OCI-LY7 (cell line): Measurements from ENCODE around the gene CSNK1E. TPM values are rescaled to one million over a fixed set of nuclear protein-coding genes. Genes with fewer than 3 reads are reported as not detected.
"Not testable (repeated sequence)": the region's sequence is repeated elsewhere in the genome, so short reads cannot be mapped to it uniquely, and the experiment has no call there.

Source experiments
- BruUV-seq: library from RNA; stranded (reverse); fragments of 400-500 nt; replicated peaks from 2 replicates; lab custom pipeline; 2021; lab: Mats Ljungman, UMichigan
- CTCF ChIA-PET: fragments of 300-600 bp; sonication (Branson Sonifier 250); formaldehyde crosslinking; loops from one replicate; lab custom pipeline; 2022; ENCODE audit warnings: antibody characterized with exemption; ENCODE audit not compliant: unreplicated experiment; lab: Charles Lee
- POLR2A ChIA-PET: fragments of 300-600 bp; sonication (Branson Sonifier 250); formaldehyde crosslinking; loops from one replicate; lab custom pipeline; 2022; ENCODE audit warnings: antibody characterized with exemption; lab: Charles Lee
- DNase-seq: peaks from one replicate; pipeline ENCODE4 v3.0.0-alpha.2; 2015; ENCODE audit warnings: low spot score
- H2AFZ ChIP-seq: fragments of 200-600 bp; sonication (generic), shearing (Covaris generic); 2 replicates; pipeline ENCODE4 v1.6.1; 2014; ENCODE audit warnings: mild to moderate bottlenecking, antibody characterized with exemption, low read length, moderate library complexity
- H3K27ac ChIP-seq: fragments of 200-600 bp; sonication (generic); 2 replicates; pipeline ENCODE4 v1.5.1; 2014; ENCODE audit warnings: mixed run types, low read depth, mild to moderate bottlenecking, moderate library complexity, low read length, inconsistent platforms; ENCODE audit not compliant: poor library complexity, severe bottlenecking
- H3K36me3 ChIP-seq: fragments of 200-600 bp; sonication (generic); 2 replicates; pipeline ENCODE4 v1.6.1; 2014; ENCODE audit warnings: mild to moderate bottlenecking, antibody characterized with exemption, low read length, moderate library complexity, mixed read lengths; ENCODE audit not compliant: insufficient read depth
- H3K4me1 ChIP-seq: fragments of 200-600 bp; sonication (generic); 2 replicates; pipeline ENCODE4 v1.5.1; 2014; ENCODE audit warnings: mild to moderate bottlenecking, low read length; ENCODE audit not compliant: insufficient read depth, poor library complexity, severe bottlenecking
- H3K4me2 ChIP-seq: fragments of 200-600 bp; sonication (generic); 2 replicates; pipeline ENCODE4 v1.6.1; 2014; ENCODE audit warnings: mild to moderate bottlenecking, low read length
- H3K4me3 ChIP-seq: fragments of 200-600 bp; sonication (generic); 2 replicates; pipeline ENCODE4 v1.5.1; 2014; ENCODE audit warnings: mild to moderate bottlenecking, low read depth, low read length; ENCODE audit not compliant: poor library complexity, severe bottlenecking
- H3K79me2 ChIP-seq: fragments of 200-600 bp; sonication (generic); 2 replicates; pipeline ENCODE4 v1.6.1; 2016; ENCODE audit warnings: low read depth, mild to moderate bottlenecking, low read length, moderate library complexity, mixed read lengths; ENCODE audit not compliant: insufficient read depth
- H3K9me2 ChIP-seq: fragments of 200-600 bp; sonication (generic); 2 replicates; pipeline ENCODE4 v1.6.1; 2016; ENCODE audit warnings: mild to moderate bottlenecking, low read length, mixed read lengths; ENCODE audit not compliant: insufficient read depth
- H3K9me3 ChIP-seq: fragments of 200-600 bp; sonication (generic); 2 replicates; pipeline ENCODE4 v1.6.1; 2014; ENCODE audit warnings: mild to moderate bottlenecking, mixed run types, low read length, mixed read lengths
- H4K20me1 ChIP-seq: fragments of 200-600 bp; sonication (generic); 2 replicates; pipeline ENCODE4 v1.6.1; 2014; ENCODE audit warnings: mild to moderate bottlenecking, antibody characterized with exemption, low read length, moderate library complexity, mixed read lengths; ENCODE audit not compliant: insufficient read depth
- CTCF ChIP-seq: fragments of 200-600 bp; sonication (generic); conservative IDR thresholded peaks from 2 replicates; pipeline ENCODE4 v1.5.1; 2014; ENCODE audit warnings: mild to moderate bottlenecking, antibody characterized with exemption, low read length, moderate library complexity, mixed read lengths
- EZH2phosphoT487 ChIP-seq: fragments of 200-600 bp; sonication (generic); IDR thresholded peaks from 2 replicates; pipeline ENCODE4 v1.6.1; 2018; ENCODE audit warnings: low read depth, borderline replicate concordance, mild to moderate bottlenecking, mixed run types, antibody characterized with exemption, low read length, moderate library complexity, mixed read lengths
- intact Hi-C: fragments of 100-400 bp; cut with micrococcal nuclease; formaldehyde crosslinking; loops from one replicate; pipeline ENCODE4 v1.10.0; 2022; ENCODE audit not compliant: unreplicated experiment
- total RNA-seq, 2 experiments: library from RNA; depleted of rRNA in 1 of 2; stranded (reverse); fragments of >200 nt in 1 of 2; shearing (Covaris generic) in 1 of 2; gene quantifications; 2 replicates each; pipeline ENCODE4 v1.2.3, GENCODE V29; 2014 to 2022

CSNK1E gene
- total RNA-seq, 2 experiments from 2014 or later, result 182 to 203 TPM

GRCh38 chr22:38357971-38358370, 40.7 kb upstream of the CSNK1E start:
- H3K27ac ChIP-seq, BruUV-seq, H3K79me2 ChIP-seq, CTCF ChIA-PET, H4K20me1 ChIP-seq, H3K4me1 ChIP-seq, DNase-seq, H3K9me3 ChIP-seq, H3K4me2 ChIP-seq, H3K9me2 ChIP-seq, H2AFZ ChIP-seq, H3K4me3 ChIP-seq, intact Hi-C loops: not testable (repeated sequence)
- peaks cover 23% of the 10 kb centered on the region for H3K36me3 ChIP-seq
- POLR2A ChIA-PET, result interaction anchor here (0.6 kb wide), 1 partner anchor 36 kb away, joined by 3 read pairs; no protein-coding TSS in a partner anchor

- no TSS peak for BruUV-seq
- Histone ChIP-seq H3K4me3 (no peak overlapping the region), H3K4me1 (no peaks in the 10 kb centered on the region), H3K36me3 (peaks cover 18% of the 10 kb centered on the region), H3K9me3 (no peaks in the 10 kb centered on the region), H3K27ac (no peak overlapping the region), H2AFZ (no peak overlapping the region), H3K79me2 (no peaks in the 10 kb centered on the region), H4K20me1 (no peaks in the 10 kb centered on the region), H3K9me2 (no peaks in the 10 kb centered on the region), H3K4me2 (no peak overlapping the region)
- CTCF ChIA-PET, result no interaction called here
- intact Hi-C loops, result no loop called here
- POLR2A ChIA-PET, result no interaction called here
- TF ChIP-seq CTCF, result no peak
- no peak for TF ChIP-seq EZH2phosphoT487
- no peak for DNase-seq
Measured at GRCh38 chr22:38355275-38355674, 38.0 kb upstream of the CSNK1E start.

GRCh38 chr22:38353701-38354100, 36.5 kb upstream of the CSNK1E start:
- H3K27ac ChIP-seq, result no peak overlapping the region
- no peak for TF ChIP-seq EZH2phosphoT487
- no peak for TF ChIP-seq CTCF
- no peaks in the 10 kb centered on the region for H3K4me1 ChIP-seq
- H3K79me2 ChIP-seq, result no peaks in the 10 kb centered on the region
- peaks cover 18% of the 10 kb centered on the region for H3K36me3 ChIP-seq
- H3K9me2 ChIP-seq, result no peaks in the 10 kb centered on the region
- DNase-seq, result no peak
- intact Hi-C loops, result loop anchor here (1.0 to 2.0 kb wide), 4 partner anchors 55 to 301 kb away; no protein-coding TSS in a partner anchor
- H3K9me3 ChIP-seq, result no peaks in the 10 kb centered on the region
- H4K20me1 ChIP-seq, result no peaks in the 10 kb centered on the region
- no peak overlapping the region for H3K4me3 ChIP-seq
- no TSS peak for BruUV-seq
- ChIA-PET POLR2A (no interaction called here), CTCF (no interaction called here)
- no peak overlapping the region for H2AFZ ChIP-seq
- no peak overlapping the region for H3K4me2 ChIP-seq
